Fibroblast of the conjunctiva (primary cell): ENCODE measurements around the gene PCOLCE2.
"Not testable (repeated sequence)": the region's sequence is repeated elsewhere in the genome, so short reads cannot be mapped to it uniquely, and the experiment has no call there.

ENCODE experiments used
- DNase-seq: peaks from one replicate; pipeline ENCODE4 v3.0.0-alpha.2; 2010; ENCODE audit warnings: low read depth

PCOLCE2 gene

GRCh38 chr3:142898346-142899213 lies 9.7 kb upstream of the PCOLCE2 start:
- no peak for DNase-seq

GRCh38 chr3:142897807-142898206 lies 8.9 kb upstream of the PCOLCE2 start:
- no peak for DNase-seq

GRCh38 chr3:142896996-142897395 lies 8.1 kb upstream of the PCOLCE2 start:
- no peak for DNase-seq

GRCh38 chr3:142896201-142896755 lies 7.4 kb upstream of the PCOLCE2 start:
- DNase-seq, result peak; percentile 32

GRCh38 chr3:142894493-142894892 lies 5.6 kb upstream of the PCOLCE2 start:
- no peak for DNase-seq

GRCh38 chr3:142892714-142893113 lies 3.8 kb upstream of the PCOLCE2 start:
- DNase-seq, result no peak

- no peak for DNase-seq
Measured at GRCh38 chr3:142890592-142890991, 1.7 kb upstream of the PCOLCE2 start.

GRCh38 chr3:142889212-142890014 lies 530 bp upstream of the PCOLCE2 start:
- no peak for DNase-seq

- peak; percentile 28 for DNase-seq
Measured at GRCh38 chr3:142888099-142888480, 793 bp downstream of the PCOLCE2 start.

- no peak for DNase-seq
Measured at GRCh38 chr3:142886940-142887339, 1.9 kb downstream of the PCOLCE2 start.

GRCh38 chr3:142886021-142886420 lies 2.9 kb downstream of the PCOLCE2 start:
- no peak for DNase-seq

- DNase-seq, result no peak
Measured at GRCh38 chr3:142884531-142884930, 4.4 kb downstream of the PCOLCE2 start.

GRCh38 chr3:142883534-142883933 lies 5.3 kb downstream of the PCOLCE2 start:
- DNase-seq, result not testable (repeated sequence)

- no peak for DNase-seq
Measured at GRCh38 chr3:142881445-142882224, 7.2 kb downstream of the PCOLCE2 start.

GRCh38 chr3:142878649-142879300 lies 10.1 kb downstream of the PCOLCE2 start:
- DNase-seq, result no peak

GRCh38 chr3:142876417-142876816 lies 12.5 kb downstream of the PCOLCE2 start:
- no peak for DNase-seq

- no peak for DNase-seq
Measured at GRCh38 chr3:142875583-142876207, 13.2 kb downstream of the PCOLCE2 start.

- no peak for DNase-seq
Measured at GRCh38 chr3:142875099-142875498, 13.8 kb downstream of the PCOLCE2 start.

GRCh38 chr3:142868382-142868781 lies 20.5 kb downstream of the PCOLCE2 start:
- DNase-seq, result not testable (repeated sequence)

- no peak for DNase-seq
Measured at GRCh38 chr3:142866841-142867631, 21.8 kb downstream of the PCOLCE2 start.
